ENCODE data around the gene E2F1.
A peak's percentile ranks its signal among the peaks of the same experiment; 100 is the strongest.

Gene E2F1

GRCh38 chr20:33687370-33687915 is 1.3 kb upstream of the E2F1 start:
- DNase-seq, result no peak

DNA sequence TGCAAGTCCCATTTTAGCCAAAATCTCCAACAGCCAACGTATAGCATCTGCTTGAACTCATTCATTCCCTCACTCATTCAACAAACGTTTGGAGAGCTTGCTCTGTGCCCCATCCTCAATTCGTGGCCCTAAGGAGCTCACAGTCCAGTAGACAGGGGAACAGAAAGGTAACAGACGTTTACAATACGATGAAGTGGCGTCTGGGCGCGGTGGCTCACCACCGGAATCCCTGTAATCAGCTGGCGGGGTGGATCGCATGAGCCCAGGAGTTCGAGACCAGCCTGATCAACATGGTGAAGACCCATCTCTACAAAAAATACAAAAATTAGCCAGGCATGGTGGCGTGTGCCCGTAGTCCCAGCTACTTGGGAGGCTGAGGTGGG is 790 bp upstream of the E2F1 start:
- DNase-seq, result no peak

DNA sequence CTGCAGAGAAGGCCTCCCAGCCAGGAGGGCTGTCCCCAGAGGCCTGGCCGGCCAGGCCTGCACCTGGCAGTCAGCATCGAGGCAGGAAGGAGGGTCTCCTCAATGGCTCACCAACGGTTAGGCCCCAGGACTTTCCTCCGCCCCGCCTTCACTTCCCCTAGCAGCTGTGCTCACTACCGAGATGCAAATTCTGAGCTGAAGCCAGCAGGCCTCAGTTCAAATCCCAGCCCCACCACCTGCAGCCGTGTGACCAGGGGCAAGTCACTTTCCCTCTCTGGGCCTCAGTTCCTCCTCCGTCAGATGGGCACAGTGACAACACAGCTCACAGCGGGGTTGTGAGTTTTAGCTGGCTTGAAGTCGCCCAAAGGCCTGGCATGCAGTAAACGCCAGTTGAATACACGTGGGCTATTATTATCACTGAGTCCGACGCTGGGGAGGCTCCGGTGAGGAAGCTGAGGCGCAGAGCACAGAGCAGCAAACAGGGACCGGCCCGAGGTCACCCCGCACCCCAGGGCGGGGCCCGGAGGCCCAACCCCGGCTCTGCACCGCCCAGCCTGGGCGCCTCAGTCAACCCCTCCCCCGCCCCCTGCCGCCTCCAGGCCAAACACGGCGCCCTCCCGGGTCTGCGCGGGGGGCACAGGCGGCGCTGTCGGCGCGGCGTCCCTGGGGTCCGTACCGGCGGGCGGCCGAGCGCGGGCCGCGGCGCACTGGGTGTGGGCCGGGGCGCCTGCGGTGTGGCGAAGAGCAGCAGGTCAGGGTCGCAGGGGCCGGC is 671 bp downstream of the E2F1 start:
- DNase-seq, result peak; percentile 44

GRCh38 chr20:33684533-33685327 is 1.5 kb downstream of the E2F1 start:
- no peak for DNase-seq

DNA sequence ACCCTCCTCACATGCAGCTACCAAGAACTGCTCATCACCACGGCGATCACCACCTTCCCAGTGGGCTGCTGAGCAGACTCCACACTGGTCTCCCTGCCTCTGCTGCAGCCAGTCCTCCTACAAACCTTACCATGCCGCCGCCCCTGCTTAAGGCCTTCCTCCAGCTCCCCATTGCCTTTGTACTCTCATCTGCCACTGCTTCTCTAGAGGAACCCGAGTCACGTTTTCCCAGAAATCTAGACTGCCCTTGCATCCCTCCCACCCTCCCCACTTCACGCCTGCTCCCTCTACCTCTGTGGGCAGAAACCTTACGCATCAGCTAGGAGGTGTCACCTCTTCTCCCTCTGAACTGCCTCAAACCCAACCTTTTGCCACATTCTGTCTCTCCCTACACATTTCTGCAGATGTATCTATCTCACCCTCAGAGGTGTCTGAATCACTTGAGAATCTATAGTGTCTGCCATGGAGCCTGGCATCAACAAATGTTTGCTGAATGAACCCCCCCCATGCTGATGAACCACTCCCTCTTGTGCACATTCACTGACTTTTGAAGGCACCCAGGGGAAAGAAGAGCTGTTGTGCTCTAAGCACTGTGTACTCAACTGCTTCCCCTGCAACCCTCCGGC is 4.3 kb downstream of the E2F1 start:
- DNase-seq, result peak; percentile 21

DNA sequence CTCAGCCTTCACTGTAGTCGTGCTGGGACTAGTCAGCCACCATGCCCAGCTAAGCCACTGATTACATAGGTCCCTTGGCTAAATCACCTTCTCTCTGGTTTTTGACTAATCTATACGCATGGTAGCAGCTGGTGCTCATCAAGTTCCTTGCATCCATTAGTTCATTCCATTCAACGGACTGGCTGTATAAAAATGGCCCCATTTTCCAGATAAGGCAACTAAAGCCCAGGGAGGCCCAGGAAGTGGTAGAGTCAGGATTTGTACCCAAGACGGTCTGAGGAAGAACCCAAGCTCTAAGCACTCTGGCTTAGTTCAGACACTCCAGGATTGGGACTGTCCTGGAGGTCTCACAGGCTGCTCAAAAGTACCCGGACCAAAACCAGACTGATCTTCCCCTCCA is 4.9 kb downstream of the E2F1 start:
- no peak for DNase-seq

DNA sequence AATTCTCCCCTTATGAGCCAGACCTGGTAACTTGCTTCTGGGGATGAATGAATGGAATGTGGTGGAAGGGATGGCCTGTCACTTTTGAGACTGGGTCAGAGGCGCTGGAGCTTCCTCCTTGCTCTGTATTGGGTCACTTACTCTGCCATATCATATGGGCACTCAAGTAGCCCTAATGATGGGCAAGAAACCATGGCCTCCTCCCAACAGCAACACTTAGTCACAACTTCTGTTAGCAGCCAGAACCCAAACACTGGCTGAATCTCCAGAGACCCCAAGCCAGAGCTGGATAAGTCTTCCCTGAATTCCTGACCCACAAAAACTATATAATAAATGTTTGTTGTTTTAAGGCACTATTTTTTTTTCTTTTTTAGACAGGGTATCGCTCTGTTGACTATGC is 5.5 kb downstream of the E2F1 start:
- no peak for DNase-seq

GRCh38 chr20:33679758-33680485 is 6.3 kb downstream of the E2F1 start:
- no peak for DNase-seq

DNA sequence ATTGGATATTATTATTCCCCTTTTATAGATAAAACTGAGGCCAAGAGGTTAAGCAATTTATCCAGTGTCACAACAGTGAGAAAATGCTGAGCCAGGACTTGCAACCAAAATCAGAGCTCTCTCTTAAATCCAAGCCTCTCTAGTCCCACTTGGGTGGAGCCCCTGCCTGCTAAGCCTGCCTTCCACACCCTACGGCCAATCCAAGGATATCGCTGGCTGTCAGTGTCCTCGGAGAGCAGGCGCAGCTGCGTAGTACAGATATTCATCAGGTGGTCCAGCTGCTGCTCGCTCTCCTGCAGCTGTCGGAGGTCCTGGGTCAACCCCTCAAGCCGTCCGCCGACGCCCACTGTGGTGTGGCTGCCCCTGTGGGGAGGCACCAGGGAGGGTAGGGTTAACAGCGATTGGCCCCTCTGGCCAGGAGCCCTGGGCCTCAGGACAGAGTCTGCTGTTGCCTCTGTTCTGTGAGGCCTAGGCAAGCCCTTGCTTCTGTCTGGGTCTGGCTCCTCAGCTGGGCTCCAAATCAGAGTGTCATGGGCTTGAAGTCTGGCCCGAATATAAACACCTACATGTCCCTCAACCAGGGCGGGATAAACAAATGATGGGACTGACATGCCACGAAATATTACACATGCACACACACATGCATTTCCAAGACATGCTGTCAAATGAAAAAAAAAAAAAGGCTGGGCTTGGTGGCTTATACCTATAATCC is 8.0 kb downstream of the E2F1 start:
- no peak for DNase-seq

DNA sequence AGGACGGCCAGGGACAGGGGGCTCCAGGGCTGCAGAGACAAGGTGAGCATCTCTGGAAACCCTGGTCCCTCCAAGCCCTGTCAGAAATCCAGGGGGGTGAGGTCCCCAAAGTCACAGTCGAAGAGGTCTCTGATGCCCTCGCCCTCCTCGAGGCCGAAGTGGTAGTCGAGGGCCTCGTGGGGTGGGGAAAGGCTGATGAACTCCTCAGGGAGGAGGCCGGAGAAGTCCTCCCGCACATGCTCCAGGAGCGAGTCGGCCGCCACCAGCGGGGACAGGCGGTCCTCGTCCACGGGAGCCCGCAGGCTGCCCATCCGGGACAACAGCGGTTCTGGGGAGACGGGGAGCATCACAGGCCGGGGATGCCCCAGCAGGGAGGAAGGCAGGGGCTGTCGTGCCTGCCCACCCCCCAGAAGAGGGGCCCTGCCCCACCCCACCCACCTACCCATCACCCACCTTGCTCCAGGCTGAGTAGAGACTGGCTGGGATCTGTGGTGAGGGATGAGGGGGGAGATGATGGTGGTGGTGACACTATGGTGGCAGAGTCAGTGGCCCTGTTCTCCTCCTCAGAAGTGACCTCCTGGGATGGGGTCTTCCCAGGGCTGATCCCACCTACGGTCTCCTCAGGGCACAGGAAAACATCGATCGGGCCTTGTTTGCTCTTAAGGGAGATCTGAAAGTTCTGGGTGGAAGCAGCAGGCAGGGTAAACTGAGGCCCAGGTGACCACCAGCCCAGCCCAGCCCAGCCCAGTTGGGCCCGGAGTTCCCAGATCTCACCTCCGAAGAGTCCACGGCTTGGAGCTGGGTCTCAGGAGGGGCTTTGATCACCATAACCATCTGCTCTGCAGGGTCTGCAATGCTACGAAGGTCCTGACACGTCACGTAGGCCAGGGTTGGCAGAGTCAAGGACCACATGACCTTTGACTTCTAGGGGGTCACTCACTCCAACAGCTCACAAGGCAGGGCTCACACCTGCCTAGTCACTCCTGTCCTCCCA is 9.2 kb downstream of the E2F1 start:
- DNase-seq, result no peak

DNA sequence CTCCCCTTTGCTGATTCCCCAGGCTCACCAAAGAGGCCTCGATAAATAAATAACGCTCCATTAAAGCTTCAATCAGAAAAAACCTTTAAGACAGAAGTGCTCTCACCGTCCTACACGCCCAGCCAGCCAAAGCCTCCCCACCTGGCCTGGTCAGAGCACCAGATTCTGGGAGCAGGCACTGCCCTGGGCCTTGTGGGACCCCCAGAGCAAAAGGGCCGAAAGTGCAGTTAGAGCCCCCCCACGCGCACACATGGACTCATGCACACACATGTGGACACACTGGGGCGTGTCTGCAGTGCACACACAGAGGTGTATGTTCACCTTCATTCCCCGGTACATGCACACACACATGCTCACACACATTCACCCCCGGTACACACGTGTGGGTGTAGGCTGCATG is 10.1 kb downstream of the E2F1 start:
- DNase-seq, result no peak

- DNase-seq, result peak; percentile 69
Observed at GRCh38 chr20:33675136-33675959, 10.8 kb downstream of the E2F1 start.

GRCh38 chr20:33674294-33675135 is 11.7 kb downstream of the E2F1 start, which contains the start of gene NECAB3:
Gene NECAB3, minus strand, starts transcription at chr20:33674428. Its CDS starts 76 bp downstream, at chr20:33674352.
- peak; percentile 77 for DNase-seq

- no peak for DNase-seq
Observed at GRCh38 chr20:33673410-33674293, 12.5 kb downstream of the E2F1 start.

DNA sequence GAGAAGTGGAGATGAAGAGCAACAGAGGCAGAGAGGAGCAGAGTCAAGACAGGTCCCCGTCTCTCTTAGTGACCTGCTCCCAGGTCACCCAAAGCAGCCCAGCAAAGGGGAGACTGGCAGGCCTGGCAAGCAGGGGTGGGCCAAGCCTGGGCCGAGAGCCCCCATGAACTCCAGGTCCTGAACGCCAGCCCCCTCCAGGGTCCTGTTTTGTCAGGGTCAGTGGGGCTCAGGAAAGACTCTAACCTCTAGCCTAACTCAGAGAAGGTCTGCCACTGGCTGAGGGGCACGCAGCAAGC is 13.1 kb downstream of the E2F1 start:
- DNase-seq, result no peak

GRCh38 chr20:33672426-33673113 is 13.6 kb downstream of the E2F1 start:
- DNase-seq, result peak; percentile 26

- no peak for DNase-seq
Observed at GRCh38 chr20:33671573-33672288, 14.5 kb downstream of the E2F1 start.

Data from NCI-H510A treated with DMSO at 0.1 percent for 48 hours (cell line).